HG02885 (cell line): ENCODE measurements around the gene DCUN1D3.

Source experiments
- ATAC-seq: cut with Tn5 transposase; IDR thresholded peaks from one replicate; pipeline ENCODE4 v1.9.1; 2021; ENCODE audit warnings: mild to moderate bottlenecking; ENCODE audit not compliant: unreplicated experiment, poor library complexity

DCUN1D3 gene

DNA sequence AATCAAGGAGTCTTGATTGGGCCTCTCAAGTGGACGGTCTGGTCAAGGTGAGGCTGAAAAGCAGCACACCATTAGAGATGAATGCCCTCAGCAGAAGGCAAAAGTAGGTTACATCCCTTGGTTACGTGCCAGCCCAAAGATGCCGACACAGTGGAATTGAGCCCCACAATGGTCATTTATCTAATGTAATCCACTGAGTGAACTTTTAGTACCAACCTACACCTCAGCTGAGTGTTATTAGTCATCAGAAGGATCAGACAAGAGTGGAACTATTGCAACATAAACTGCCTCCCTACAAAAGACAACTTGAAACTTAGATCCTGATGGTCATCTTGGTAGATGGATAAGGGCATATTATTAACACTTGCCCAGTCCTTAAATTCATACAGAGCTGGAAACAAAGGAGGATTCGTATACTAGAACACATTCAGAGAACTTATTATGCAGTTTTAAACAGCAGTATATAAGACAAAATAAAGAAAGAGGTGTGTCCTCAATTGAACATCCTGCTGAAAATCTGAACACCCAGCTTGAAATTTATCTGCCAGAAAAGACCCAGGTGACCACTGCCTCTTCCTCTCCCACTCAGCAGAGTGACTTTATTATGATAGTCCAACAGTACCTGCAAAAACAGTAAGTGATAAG, 2.8 kb downstream of the DCUN1D3 start:
- ATAC-seq: no peak

DNA sequence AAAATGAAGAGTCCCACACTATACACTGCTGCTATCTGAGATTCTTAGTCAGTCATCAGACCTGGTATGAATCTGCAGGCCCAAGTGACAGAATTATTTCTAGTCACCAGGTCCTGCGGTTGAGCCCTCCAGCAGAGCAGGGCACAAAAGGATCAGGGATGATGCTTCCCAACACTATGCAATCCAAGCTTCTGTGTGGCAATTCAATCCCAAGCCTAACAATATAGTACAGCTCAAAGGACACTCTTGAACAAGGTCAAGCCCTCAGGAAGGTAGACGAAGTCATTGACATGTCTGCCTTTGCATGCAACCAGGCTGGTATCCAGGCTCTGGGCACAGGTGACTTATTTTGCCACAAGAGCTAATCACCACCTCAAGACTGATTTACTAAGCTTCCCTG, 5.8 kb downstream of the DCUN1D3 start:
- no peak for ATAC-seq

DNA sequence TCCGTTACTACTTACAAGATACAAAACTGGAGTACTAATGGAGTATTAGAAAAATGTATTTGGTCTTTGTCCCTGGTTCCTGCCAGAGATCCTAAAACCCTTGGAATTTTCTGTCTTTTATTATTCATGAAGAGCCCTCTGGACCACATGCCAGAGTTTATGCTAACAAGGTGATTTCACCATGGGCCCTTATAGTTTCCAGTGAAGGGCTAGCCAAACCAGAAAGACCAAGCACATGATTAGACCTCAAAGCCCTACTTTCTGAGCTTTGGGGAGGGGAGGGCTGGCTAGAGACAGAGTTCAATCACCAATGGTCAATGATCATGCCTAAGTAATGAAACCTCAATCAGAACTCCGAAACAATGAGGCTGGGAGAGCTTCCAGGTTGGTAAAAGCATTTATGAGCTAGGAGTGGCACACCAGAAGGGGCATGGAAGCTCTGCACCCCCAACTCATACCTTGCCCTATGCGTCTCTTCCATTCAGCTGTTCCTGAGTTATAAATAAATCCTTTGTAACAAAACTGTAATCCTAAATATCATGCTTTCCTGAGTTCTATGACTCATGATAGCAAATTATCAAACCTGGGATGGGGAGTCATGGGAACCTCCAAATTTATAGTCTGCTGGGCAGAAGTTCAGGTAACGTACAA, 10.4 kb downstream of the DCUN1D3 start:
- ATAC-seq: no peak

DNA sequence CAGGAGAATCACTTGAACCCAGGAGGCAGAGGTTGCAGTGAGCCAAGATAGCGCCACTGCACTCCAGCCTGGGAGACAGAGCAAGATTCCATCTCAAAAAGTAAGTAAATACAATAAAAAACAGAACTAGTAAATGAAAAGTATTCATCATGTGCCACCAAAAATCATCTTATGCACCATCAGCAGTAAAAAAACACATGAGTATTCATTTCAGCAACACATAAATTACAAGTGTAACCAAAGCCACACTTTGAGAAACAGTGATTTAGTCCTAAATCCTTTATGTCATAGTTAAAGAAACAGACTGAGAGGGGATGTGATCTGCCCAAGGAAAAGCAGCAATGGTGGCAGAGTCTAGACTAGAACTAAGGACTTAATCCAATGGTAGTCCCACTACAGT, 13.0 kb downstream of the DCUN1D3 start:
- no peak for ATAC-seq

DNA sequence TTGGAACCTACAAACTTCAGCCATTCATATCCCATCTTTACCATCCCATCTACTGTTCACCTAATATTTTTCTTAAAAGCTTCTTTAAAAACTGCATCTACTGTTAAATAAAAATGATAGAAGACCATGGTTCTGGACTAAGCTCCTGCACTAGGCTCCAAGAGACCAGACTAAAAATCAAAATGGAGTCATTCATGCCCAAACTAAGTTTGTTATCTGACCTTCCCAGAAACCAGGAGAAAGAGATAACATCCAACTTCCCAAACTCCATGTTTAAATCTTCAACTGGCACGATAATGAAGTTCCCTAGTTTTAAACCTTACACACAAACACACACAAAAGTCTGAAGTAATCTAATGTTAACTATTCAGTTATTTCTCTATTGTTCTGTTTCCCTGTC, 13.8 kb downstream of the DCUN1D3 start:
- ATAC-seq: no peak

DNA sequence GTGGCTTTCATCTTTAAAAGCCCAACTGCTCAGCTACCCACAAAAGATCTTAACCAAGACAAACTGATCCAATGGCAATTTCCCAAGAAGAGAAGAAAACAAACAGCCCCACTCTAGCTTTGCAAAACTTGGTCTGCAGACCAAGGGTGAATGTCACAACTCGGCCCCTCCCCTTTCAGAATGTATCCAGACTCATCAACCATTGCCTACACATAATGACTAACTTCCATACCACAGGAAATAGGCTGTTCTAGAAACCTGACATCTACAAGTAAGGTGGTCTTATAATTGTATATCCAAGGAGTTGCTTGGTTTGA, 16.0 kb downstream of the DCUN1D3 start:
- ATAC-seq: no peak

DNA sequence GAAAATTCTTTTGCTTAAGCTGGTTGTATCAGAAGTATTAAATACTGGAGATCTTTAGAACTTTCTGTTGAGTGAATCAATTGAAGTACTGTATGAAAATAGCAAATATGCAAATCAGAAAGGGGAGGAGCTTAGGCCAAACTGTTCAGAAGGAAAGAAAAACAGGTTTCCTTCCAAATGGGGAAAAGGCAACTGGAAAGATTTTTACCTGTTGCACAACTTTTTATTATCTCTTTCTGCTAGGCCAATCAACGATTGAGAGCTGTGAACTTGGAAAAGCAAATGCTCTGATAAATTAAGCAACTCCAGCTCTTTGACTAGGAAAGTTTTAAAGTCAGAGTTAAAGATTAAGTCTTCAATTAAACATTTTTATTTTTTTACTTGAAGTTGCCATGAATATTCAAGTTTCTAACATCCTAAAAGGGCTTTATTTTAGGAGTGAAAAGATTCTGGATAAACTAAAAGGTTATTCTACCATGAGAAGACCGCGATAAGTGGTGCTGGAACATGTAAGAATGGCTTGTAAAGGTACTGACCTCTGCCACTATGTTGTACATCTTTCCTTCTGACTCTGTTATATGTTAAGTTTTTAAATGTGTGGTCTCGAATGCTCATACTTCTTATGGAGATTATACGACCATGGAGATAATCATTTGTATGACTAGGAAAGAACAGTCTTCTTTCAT, 16.5 kb downstream of the DCUN1D3 start:
- no peak for ATAC-seq

DNA sequence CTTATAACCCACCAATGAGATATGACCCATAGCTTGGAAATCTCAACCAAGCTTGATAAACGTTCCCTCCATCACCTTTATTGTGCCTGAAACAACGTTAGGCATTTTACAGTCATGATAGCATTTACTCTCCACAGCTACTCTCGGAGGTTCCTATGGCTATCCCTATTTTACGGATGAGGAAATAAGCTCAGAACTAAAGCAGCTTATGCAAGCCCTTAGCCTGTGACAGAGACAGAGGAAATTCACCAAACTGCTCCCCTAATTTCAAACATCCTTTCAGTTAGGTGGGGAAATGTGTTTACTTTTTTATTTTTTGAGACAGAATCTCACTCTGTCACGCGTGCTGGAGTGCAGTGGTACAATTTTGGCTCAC, 18.7 kb downstream of the DCUN1D3 start:
- ATAC-seq: no peak

DNA sequence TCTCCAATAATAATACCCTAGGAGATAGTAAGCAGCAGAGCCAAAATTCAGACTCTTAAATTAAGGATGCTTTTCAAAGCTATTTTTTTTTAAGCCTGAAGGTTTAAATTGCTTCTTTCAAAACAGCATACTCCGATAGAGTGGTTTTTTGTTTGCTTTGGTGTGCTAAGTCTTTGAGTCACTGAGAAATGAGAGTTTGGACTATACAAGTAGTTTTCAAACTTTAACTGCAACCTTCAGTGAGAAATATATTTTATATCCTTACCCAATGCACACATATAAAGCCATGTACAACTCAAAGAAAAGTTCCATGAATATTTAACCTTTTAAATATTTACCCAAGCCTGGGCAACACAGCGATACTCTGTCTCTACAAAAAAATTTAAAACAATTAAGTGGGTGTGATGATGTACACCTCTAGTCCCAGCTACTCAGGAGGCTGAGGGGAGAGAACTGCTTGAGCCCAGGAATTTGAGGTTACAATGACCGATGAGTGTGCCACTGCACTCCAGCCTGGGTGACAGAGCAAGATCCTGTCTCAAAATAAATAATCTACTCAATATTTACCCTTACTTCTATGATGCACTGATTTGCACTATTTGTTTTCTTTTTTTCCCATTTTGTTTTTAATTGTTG, 19.2 kb downstream of the DCUN1D3 start:
- no peak for ATAC-seq

DNA sequence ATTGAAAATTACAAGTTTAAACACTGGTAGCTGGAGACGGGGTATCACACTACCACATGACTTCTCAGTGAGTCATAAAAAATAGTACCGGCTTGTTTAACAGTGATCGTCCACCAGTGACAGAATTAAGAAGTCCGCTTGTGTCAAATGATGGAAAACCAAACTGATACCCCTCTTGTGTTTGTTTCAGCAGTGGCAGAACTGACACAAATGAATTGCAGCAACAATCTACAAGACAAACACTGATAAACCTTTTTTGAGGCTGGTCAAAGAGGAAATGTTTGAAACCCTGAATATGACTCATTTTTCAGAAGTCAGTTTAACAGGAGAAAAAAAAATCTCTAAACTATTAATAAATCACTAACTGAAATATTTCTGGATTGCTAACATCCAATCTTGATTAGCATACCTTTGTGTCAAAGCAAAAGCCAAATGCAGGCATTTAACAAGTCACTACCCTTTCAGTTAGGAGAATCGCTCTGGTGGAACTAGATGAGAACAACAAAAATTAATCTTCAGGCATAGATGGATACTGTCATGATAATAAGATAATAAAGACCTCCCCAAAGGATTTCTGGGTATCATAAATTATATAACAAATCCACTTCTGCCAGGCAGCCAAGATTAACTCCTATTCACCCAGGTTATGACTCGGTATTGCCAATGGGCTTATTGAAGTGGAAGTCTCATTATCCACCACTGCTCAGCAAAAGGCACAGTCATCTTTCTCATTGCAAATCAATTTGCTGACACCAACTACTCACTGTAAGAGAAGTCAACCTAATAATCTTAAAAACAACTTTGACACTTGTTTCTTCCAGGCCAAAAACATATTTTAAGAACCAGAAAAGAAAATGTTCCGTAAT, 20.8 kb downstream of the DCUN1D3 start:
- no peak for ATAC-seq

DNA sequence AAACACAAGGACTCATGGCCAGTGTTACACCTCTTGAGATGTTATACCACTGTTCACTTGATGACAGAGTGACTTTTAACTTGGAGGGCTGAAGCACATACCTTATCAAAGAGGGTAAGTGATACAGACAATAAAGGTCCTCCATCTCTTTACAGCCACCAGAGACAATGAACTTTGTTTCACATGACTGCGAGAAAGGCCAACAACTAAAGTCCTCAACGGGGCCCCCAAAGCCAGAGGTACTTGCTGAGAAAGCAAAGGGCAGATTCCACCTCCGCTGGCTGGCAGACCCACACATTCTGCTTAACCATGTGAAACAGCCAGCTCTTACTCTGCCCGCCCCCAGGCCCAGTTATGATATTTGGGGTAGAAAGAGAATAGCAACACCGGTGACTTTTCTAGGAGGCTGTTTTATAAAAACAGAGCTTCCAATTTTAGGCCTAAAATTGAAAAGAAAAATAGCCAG, 21.4 kb downstream of the DCUN1D3 start:
- no peak for ATAC-seq

DNA sequence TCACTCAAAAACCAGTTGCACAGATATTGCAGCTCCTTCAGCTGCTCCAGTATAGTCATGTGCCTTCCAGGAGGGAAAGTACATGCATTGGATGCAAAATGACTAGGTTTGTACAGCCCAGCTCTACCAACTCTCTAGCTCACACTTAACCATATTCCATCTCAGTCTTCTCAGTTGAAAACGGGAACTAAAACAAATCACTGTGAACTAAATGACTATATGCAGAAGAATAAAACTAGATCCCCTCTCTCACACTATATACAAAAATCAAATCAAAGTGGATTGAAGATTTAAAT, 24.9 kb downstream of the DCUN1D3 start:
- ATAC-seq: no peak

DNA sequence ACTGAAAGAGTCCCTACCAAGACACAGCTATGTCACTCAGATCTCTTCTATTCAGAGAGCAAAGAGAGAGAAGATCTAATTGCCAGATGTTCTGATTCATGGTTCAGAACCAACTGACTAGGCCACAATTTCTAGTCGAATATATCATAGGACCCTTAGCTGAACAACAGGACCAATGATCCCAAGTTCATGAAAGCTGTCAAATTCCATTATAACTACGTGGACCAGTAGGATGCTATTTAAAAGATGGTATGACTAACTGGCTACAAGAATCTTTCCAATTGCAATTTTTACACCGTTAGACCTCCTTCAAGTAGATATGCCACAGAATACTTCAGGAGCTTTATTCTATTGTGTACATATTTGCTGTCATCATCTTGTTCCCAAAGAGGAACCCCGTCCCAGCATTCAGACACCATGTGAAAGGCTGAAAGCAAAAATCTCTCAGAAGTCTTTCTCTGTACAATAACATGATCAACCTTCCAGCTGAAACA, 26.0 kb downstream of the DCUN1D3 start:
- ATAC-seq: no peak

DNA sequence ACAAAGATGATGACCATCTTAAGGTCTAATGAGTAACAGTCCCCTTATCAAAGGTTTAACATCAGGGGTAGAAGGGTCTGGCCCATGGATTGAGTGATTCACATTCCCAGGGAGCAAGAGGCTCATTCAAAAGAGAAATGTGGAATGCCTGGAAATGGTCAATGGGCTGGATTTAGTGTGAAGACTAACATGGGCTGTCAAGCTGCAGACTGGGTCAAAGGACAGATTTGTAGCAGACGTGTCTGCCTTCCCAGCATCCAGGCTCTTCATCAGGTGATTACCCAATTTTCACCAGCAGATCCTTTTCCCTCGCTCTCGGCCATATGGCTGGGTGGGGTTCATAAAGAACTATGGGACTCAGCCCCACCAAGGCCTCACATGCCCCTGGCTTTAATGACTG, 26.8 kb downstream of the DCUN1D3 start:
- ATAC-seq: no peak

DNA sequence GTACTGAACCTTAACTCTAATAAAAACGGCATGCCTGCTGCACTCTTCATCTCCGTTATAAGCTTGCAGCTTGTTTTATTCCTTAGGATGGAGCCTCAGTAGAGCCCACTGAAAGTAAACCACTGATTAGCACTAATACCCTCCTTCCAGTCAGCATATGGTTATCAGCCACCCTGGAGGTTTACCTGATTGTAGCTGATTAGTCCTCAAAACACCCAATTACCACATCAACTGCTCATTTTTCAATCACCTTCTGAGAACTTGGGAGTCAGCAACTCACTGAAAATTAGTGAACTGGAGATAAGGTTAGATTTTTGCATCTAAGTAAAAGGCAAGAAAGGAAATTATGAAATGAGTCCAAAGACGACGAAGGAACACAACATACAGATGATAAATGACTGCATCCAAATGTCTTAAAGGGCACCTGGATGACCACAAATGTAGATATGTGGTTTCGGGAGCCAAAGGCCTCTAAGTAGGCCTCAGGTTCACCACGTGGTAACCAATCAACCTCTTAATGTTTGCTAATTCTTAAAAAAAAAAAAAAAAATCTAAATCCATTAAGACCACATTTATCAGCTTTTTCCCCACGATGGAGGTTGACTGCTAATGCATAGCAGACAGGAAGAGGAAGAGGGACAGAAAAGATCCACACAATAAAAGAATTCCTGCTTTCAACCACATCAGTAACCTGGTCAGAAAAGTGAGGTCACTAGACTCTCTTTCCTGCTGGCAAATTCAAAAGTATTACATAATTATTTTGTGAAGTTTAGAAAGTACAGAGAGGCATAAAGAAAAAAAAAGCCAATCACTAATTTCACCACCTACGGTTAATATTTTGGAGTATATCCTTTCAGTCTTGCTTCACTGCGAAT, 28.0 kb downstream of the DCUN1D3 start:
- ATAC-seq: no peak

DNA sequence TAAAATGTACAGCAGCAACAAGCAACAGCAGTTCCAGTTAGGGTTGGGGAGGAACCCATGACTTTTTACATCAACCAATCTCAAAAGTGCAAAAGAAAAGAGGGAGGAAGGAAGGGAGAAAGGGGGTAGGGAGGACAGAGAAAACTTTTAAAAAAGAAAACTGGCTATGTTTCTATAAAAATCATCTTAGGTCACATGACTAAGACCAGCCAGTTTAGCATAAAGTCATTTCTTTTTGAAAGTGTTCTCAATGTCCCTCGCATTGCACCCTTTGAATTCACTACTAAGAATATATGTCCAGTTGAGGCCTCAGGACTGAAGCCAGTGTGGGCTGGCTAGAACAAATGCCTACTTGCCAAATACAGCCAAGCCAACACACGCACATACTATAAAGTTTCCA, 28.9 kb downstream of the DCUN1D3 start:
- ATAC-seq: no peak

DNA sequence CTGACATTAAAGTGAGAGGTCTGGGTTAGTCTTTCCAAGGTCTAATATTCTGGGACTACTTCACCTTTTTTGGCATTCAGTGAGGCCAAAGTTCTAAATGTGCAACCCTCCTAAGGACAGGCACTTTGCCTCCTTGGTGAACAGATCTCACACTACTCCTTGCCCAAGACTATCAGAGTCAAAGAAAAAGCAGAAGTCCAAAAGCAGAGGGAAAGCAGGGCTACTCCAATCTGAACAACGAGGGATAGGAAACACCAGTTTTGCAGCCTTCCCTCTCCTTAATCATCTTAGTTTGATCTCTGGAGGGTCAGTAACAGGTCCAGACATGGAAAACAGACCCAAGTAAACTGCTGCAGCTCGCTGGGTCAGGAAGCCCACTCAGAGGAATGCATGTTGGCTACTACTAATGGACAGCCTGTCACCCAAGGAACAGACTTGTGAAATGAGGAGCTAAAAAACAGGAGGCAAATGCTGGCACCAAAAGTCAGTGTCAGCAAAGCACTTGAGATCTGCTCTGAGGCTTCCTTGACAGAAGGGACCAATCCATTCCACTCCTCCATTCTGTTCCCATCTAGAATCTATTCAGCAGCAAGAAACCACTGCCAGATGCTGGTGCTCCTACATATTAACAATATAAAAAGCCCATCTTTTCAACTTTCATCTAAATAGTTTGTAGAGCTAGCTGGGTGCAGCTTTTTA, 29.9 kb downstream of the DCUN1D3 start:
- ATAC-seq: no peak

DNA sequence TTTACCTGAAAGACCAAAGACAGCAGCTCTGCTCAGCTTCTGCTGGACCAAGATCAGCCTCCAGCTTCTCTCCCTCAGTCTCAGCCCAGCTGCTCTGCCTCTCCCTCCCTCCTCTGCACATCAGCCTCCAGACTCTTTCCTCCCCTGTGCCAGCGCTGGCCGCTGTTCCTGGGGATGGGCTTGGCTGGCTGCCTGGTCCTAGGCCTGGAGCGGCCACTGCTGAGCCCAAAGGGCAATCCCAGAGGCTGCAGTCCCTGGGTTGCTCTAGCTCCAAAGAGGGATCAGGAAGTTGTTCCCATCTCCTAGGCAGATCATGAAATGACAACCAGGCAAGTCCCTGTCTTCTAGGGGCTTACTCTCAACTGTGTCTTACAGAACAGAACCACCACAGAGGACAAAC, 31.3 kb downstream of the DCUN1D3 start:
- ATAC-seq: no peak

DNA sequence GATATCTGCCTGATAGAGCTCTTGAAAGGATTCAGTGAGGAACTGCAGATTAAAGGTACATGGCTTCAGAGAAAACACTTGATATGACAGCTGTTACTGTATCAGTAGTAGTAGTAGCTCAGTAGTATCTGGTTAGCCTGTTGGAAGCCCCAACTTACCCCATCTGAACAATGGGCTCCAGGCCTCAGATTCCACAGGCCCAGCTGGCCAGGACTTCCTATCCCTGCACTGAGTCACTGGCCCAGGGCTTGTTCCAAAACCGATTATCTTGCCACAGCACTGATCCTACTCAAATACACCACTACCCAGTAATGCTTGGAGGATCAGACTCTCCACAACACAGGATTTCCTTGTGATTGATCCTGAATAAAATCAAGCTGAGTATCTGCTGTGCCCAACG, 32.6 kb downstream of the DCUN1D3 start:
- ATAC-seq: no peak
